ENCODE results near the gene CEP41.
"Not testable (repeated sequence)": the region's sequence is repeated elsewhere in the genome, so short reads cannot be mapped to it uniquely, and the experiment has no call there.

CEP41 gene

DNA sequence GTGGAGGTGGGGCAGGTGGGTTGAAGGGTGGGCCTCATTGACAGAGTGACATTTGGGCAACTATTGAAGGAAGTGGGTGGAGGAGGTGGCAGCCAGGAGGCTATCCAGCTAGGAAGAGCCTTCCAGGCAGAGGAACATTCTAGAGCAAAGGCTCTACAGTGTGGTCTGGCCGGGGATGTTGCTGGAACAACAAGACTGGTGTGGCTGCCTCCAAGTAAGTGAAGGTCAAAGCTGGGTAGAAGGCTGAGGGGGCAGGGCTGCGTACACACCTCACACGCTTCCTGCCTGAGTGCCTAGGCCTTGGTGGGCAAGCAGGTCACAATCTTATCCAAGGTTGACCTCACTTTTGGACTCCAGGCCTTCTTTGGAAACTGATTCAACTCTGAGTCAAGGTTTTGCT lies 53.9 kb downstream of the CEP41 start:
- DNase-seq = no peak

DNA sequence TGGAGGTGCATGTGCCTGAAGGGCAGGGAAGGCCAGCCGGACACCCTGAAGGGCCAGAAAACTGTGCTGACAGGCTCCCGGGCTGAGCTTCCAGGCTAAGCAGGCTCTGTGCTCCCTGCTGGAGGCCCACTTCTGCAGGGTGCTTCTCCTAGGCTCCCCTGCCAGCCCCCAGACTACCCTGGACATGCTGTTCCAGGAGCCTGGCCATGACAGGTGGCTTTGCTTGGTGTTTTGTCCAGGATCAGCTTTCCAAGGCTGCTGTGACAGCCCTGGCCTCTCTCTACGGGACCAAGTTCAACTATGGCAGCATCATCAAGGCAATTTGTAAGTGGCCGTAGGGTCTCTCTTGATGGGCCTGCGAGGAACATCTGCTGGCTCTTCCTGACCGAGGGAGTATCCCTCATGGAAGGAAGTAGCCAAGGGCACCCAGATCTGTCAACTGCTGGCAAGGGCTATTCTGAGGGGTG lies 55.2 kb downstream of the CEP41 start:
- no peak for DNase-seq

DNA sequence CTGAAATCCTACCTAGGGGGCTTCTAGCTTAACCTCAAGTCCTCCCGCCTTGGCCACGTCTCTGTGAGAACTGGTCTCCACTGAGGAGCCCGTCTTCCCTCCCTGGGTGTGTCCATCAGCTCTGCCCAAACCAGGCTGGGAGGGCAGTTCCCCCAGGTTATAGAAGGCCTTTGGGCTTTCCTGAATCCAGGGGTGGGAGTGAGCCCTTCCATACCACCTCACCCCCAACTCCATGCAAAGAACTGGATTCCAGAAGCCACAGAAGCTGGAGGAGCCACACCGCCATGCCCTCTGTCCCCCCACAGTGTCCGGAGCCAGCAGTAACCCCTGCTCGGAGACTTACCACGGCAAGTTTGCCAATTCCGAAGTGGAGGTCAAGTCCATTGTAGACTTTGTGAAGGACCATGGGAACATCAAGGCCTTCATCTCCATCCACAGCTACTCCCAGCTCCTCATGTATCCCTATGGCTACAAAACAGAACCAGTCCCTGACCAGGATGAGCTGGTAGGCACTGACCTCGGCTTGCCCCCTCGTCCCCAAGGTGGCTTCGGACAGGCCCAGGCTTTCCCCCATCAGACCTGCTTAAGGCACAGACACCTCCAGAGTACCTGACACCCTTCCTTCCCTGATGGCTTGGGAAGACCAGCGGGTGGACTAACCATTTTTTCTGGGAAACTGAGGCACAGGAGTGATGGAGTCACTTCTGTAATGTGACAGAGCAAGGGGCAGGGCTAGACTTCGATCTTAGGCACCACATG lies 55.8 kb downstream of the CEP41 start:
- DNase-seq = no peak

DNA sequence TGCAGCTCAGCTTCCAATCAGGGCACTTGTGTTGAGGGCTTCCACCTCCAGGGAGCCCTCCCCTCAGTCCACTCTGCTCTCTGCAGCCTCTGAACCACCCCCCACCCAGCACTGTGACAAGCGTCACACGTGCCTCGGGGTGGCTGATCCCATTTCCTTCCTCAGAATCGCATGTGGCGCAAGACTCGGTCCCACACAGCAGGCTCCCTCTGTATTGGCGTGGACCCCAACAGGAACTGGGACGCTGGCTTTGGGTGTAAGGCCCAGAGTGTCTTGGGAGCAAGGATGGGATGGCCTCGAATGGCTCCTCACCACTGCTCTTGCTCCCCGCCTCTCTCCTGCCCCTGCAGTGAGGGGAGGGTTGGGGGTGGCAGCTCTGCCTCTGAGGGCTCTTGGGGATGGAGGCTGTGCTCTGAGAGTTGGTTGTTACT lies 56.4 kb downstream of the CEP41 start:
- DNase-seq = no peak

DNA sequence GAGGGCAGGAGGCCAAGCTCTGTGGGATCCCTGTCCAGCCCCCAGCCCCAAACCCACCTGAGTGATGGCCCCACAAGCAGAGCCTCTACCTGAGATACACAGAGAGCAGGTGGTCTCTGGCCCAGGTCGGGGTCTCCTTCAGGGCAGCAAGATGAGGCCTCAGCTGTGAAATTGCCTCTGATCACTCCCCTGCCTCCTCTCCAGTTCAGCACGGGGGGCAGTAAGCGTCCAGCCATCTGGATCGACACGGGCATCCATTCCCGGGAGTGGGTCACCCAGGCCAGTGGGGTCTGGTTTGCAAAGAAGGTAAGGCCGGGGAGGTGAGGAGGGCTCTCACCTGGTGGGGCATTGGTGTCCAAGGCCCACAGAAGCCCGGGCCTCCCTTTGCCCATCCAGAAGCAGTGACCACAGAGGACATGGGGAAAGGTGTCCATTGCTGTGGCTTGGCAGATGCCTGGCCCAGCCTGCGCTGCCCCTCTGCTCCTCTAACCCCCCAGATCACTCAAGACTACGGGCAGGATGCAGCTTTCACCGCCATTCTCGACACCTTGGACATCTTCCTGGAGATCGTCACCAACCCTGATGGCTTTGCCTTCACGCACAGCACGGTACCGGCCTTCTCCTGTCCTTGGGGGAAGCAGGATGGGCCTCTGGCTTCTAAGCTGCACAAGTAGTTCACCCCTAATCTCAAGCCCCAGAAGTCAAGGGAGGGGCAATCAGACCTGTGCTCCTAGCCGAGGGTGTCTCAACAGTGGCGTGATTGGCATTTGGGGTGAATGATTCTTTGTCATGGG lies 57.4 kb downstream of the CEP41 start:
- DNase-seq = no peak

DNA sequence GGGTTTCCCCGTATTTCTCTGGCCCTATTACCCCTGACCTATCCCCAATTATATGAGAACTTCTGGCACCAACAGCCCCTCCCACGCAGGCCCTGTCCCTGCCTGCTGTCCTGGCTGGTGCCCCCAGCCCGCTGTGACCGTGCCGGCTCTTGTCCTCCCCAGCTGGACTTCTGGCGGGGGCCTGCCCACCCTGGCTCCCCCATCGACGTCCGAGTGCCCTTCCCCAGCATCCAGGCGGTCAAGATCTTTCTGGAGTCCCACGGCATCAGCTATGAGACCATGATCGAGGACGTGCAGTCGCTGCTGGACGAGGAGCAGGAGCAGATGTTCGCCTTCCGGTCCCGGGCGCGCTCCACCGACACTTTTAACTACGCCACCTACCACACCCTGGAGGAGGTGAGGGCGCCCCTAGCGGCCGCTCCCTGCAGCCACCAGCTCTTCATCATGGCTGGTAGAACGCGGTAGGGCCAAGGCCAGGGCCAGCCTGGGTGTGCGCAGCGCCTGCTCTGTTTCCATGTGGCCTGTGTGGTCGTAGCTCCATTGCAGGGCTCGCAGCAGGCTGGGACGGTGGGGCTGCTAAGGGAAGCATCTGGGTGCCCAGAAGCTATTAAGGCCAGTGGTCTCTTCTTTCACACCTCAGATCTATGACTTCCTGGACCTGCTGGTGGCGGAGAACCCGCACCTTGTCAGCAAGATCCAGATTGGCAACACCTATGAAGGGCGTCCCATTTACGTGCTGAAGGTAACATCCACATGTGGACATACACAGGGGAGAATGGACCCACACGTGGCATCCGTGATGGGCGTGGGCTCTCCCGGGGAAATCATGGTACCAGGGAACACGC lies 59.1 kb downstream of the CEP41 start:
- no peak for DNase-seq

DNA sequence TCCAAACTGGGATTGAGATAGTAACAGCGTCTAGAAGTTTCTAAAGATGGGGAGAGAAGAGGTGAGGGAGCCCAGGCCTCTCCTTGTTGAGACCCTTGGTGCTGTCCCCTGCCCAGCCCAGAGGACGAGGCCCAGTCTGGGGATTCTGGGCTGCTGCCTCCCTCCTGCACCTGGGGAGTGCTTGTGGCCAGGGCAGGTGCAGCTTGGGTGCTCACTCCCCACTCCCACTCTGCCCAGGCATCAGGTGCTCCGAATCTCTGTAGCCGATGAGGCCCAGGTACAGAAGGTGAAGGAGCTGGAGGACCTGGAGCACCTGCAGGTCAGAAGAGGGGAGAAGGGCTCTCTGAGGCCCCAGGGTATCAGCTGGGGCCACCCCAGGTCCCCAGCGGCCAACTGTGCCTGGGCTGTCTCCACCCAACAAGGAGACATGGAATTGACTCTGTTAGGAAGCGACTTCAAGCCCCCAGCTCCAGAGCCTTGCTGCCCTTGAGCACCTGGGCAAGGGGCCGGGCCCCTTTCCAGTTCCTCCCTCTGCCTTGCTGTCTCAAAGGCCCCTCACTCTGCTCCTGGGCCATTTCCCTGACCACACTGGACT lies 59.9 kb downstream of the CEP41 start:
- no peak for DNase-seq

DNA sequence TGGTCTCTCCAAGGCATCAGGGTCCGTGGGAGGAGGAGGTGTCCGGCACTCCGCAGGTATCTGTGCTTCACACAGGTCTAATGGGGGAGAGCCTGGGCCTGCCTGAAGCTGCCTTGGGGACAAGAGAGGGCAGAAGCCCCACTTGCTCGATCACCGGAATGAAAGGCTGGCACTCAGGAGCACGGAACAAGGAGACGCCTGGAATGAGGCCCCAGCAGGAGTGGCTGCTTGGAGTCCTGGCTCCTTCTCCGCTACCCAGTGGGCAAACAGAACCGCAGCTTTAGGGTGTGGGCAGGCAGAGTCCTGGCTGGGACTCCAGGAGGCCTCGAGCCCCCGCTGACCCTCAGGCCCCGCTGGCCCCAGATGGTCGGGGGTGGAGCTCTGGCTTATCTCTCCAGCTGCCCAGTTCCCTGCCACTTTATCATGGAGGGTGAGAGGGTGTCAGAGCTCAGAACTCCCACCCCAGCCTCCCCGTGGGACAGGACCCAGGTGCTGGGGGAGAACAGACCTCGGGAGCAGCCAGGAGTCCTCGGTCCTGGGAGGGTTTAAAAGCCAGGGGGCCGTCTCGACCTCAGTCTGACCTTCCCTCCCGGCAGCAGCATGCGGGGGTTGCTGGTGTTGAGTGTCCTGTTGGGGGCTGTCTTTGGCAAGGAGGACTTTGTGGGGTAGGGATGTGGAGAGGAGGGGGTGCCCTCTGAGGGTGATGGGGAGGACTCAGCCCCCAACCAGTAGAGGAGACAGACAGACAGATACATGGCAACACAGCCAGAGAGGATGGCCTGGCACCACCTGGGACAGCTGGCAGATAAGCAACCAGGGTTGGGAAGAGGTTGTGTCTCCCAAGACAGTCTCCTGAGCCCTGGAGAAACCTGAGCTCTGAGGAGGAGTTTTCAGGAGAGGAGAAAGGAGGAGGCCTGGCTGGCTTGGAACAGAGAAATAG lies 60.6 kb downstream of the CEP41 start, which contains the start of gene CPA1:
CPA1 (plus strand) TSS at position 574 of the 940 bp plus-strand sequence; CDS start at position 601, 27 bp downstream.
- DNase-seq = no peak

DNA sequence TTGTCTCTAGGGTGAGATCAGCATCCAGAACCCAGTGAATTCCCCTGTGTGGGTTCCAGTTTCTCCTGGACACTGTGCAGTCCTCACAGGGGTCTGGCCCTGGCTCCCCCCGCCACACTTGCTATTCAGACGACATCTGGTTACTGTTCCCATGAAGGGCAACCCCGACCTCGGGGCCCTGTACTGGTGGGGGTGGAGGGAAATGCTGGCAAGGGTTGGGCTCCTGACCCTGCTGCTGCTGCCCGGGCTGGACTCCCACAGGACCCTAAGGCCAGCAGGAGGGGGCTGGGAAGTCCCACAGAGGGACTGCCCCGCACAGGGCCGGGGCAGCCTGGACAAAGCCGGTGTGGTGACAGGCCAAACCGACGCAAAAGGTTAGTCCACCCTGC lies 61.3 kb downstream of the CEP41 start:
- no peak for DNase-seq

DNA sequence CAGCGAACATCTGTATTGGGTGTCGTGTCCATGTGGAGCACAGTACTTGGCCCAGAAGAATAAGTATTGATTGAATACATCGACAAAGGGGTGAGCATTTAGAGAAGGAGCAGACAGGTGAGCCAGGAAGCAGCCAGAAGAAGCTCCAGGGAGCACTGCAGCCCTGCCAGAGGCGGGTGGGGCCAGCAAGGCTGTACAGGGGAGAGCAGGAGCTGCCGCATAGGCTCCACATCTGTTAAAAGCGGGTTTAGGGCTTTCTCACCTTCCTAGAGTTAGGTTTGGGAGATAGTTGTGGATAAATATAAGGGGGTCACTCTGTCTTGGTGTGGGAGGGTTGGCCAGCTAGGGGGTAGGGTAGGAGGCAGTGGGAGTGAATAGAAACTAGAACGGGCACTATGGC lies 61.8 kb downstream of the CEP41 start:
- no peak for DNase-seq

DNA sequence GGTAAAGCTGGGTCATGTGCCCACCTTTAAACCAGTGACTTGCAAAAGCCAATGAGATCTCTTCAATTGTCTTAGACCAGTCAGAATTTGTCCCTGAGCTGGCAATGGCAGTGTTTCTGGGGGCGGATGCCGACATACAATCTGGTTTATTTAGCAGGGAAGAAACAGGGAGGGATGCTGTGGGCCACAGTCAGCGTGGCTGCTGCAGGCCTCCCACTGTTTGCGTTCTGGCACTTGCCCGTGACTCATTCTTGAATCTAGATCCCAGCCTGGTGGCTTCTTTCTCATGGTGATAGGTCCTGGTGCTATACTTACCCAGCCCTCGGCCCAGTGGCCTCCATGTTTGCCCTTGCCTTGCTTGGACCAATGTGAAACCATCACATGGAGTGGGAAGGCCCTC lies 63.6 kb downstream of the CEP41 start:
- no peak for DNase-seq

DNA sequence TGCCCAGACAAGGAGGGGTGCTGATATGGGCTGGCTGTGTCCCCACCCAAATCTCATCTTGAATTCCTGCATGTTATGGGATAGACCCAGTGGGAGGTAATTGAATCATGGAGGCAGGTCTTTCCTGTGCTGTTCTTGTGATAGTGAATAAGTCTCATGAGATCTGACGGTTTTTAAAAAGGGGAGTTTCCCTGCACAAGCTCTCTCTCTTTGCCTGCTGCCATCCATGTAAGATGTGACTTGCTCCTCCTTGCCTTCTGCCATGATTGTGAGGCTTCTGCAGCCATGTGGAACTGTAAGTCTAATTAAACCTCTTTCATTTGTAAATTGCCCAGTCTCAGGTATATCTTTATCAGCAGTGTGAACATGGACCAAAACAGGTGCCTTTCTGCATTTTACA lies 64.4 kb downstream of the CEP41 start:
- DNase-seq = not testable (repeated sequence)

DNA sequence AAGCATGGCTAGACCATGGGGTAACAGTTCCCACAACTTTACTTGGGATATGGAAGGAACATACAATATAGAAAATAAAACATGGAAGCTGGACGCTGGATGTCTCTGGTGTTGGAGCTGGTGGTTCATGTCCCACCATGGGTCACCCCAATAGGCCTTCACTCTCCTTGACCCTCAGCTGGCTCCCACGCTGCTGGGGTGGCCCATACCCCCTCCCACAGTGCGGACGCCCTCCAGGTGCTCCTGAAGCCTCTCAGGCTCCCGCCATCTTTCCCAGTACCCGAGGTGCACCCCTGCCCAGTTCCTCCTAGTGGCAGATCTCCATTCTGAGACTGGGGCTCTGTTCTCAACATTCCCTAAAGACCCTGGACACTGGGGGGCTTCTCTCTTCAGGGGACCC lies 66.3 kb downstream of the CEP41 start:
- no peak for DNase-seq

DNA sequence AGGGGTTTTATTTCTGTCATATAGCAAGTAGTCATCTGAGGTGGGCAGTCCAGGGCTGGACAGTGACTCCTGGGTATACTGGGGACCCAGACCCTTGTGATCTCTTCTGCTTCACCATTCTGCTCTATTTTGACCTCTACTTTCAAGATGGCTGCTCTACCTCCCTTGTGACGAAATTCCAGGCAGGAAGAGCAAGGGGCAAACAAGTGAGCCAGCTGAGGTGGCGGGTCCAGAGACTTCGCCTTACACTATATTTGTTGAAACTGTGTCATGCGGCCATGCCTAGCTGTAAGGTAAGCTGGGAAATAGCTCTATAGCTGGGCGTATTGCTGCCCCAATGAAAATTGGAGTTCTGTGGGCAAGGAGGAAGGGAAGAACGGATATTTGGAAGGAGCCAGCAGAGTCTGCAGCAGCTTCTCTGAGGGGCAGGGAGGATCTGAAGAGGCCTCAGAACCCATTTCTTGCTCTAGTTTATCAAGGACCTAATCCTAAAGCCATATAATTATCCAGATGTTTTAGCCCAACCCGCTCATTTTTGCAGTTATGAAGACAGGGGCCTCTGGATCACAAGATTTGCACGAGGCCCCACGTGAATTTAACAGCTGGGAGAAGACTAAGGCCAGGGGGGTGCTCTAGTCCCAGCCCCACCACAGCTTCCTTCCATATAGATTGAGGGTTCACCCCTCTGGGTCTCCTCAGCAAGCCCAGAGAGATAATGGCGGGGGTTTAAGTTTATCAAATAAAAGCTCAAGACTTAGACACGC lies 68.2 kb downstream of the CEP41 start:
- DNase-seq = no peak

DNA sequence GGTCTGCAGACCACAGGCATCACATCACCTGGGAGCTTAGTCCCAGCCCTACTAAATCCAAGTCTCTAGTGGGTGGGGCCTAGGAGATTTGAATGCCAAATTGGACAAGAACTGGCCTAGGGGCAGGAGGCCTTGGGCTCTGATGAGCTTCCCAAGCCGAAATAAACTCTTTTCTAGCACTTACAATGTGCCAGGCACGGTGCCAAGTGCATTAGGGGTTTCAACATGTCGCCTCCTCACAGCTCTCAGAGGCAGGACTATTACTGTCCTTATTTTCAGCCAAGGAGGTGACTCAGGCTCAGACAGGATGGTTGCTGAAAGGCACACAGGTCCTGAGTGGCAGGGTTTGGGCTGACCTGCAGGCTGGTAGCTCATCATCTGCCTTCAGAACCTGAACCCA lies 69.8 kb downstream of the CEP41 start:
- peak; percentile 63 for DNase-seq

DNA sequence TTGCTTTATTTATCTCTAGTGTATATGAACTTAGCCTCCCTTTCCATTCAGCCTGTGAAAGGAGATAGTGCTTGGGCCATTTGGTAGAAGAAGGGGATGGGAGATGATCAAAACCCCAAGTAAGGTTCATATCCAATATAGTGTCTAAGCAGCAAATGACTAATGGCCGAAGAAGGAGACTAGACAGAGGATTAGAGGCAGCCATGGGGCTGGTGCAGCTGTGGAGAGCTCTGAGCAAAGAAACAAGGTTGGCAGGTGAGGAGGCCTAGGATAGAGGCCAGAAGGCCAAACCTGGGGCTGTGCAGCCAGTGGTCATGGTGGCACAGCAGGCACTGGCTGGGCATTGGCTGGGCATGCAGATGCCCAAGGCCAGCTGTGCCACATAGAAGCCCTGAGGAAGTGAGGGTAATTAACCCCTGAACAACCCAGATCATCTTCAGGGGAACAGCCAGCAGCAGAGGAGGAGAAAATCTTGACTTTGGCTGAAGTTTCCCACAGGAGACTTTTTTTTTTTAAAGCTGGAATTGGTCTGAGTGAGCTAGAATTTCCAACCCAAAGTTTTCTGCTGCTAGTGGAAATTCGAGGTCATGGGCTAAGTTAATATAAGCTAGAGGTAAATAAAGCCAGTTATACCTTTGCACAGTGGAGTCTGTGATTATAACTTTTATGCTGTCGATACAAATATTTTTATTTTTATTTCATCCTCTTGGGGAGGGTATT lies 70.8 kb downstream of the CEP41 start:
- DNase-seq = peak; percentile 44

DNA sequence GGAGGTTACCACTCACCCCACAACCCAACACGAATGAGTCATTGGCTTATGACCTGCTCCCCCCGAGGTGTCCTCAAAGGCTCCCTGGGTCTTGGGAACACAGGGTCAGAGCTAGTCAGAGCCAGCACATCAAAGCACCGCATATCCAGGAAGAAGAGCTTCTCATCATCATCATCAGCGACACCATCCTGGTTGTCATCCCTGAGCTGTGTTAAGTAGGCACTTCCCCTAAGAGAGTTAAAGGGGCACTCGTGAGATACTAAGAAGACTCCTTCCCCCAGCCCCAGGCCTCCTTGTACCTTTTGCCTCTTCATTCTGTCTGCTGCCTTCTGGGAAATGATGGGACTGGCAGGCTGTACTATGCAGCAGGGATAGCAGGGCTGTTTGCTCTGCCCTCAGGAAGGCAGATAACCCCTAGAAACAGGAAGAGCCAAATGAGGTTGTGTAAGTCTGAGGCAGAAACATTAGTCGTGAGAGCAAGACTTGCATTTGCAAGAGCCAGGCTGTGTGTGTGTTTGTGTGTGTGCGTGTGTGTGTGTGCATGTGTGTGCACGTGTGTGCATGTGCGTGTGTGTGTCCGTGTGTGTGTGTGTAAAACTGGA lies 71.6 kb downstream of the CEP41 start:
- peak; percentile 96 for DNase-seq

DNA sequence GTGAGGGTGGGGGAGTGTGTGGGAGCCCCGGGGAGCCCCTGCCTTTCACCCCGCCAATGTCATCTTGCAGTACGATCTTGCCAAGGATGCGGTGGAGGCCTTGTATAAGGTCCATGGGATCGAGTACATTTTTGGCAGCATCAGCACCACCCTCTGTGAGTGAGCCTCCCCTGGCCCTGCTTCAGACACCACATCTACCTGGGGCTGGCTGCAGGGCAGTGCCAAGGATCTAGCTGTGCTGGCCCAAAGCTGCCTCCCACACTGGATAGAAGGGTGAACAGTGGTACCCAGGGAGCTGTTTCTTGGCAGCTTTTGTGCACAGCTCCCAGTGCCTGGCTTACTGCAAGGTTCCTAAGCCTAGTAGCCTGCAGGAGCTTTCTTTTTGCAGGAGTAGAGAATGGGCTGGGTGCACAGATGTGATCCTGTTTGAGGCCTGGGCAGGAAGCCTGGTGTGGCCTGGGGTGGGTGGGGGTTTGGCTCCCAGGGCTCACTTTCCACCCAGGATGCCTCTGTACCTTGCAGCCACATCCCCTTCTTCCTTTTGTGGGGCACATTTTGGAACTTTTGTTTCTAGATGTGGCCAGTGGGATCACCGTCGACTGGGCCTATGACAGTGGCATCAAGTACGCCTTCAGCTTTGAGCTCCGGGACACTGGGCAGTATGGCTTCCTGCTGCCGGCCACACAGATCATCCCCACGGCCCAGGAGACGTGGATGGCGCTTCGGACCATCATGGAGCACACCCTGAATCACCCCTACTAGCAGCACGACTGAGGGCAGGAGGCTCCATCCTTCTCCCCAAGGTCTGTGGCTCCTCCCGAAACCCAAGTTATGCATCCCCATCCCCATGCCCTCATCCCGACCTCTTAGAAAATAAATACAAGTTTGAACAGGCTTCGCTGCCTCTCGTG lies 72.7 kb downstream of the CEP41 start:
- no peak for DNase-seq

Measured in fibroblast of skin of right quadriceps (primary cell).